DND-41 (cell line): Measurements from ENCODE around the gene SLC45A3.

Source experiments
- EZH2 ChIP-seq: IDR thresholded peaks from 3 replicates; pipeline ENCODE4 v1.6.1; 2012; ENCODE audit warnings: borderline replicate concordance, low read depth, mild to moderate bottlenecking, moderate library complexity, low read length, inconsistent platforms; ENCODE audit not compliant: severe bottlenecking
- TF ChIP-seq, protein P1 (sequence below): IDR thresholded peaks from 2 replicates; pipeline ENCODE4 v1.5.1; 2012; ENCODE audit warnings: borderline replicate concordance, low read length, moderate library complexity, mild to moderate bottlenecking; ENCODE audit not compliant: poor library complexity, severe bottlenecking; ENCODE audit errors: extremely low read depth

DNA sequence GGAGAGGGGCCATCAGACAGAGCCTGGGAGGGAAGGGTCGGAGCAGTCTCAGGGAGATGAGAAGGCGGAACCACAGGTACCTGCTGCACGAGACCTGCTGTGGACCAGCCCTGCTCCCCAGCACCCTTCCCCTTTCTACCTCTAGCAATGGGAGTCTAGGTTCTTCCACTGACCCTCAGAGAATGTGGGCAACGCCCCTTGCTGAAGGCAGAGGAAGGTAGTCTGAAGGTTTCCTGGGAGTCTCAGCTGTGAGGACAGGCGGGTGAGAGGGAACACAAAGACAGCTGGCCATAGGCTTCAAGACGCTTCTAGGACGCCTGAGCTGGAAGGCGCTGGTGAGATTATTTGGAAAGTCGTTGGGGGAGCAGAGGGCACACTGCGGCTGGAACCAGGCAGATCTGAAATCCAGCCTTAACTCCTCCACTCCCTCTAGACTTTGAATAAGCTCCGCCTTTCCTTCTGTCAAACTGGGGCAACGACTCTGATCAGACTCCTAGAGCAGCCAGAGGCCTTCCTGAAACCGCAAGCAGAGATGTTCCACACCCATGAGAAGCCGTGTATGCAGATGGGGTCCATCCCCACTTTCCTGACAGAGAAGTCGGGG, 18.1 kb downstream of the SLC45A3 start:
- TF ChIP-seq, protein P1, sequence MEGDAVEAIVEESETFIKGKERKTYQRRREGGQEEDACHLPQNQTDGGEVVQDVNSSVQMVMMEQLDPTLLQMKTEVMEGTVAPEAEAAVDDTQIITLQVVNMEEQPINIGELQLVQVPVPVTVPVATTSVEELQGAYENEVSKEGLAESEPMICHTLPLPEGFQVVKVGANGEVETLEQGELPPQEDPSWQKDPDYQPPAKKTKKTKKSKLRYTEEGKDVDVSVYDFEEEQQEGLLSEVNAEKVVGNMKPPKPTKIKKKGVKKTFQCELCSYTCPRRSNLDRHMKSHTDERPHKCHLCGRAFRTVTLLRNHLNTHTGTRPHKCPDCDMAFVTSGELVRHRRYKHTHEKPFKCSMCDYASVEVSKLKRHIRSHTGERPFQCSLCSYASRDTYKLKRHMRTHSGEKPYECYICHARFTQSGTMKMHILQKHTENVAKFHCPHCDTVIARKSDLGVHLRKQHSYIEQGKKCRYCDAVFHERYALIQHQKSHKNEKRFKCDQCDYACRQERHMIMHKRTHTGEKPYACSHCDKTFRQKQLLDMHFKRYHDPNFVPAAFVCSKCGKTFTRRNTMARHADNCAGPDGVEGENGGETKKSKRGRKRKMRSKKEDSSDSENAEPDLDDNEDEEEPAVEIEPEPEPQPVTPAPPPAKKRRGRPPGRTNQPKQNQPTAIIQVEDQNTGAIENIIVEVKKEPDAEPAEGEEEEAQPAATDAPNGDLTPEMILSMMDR: no peak
- no peak for TF ChIP-seq EZH2
